Activated naive CD4-positive, alpha-beta T cell treated with anti-CD3 and anti-CD28 coated beads for 36 hours (primary cell): ENCODE results near the gene ARVCF. TPM values are rescaled to one million over a fixed set of nuclear protein-coding genes. Genes with fewer than 3 reads are reported as not detected.

ENCODE experiments used
- CTCF ChIA-PET: fragments of 350-600 bp; sonication (Branson Sonifier 250); formaldehyde crosslinking; loops from one replicate; lab custom pipeline; 2021; ENCODE audit warnings: antibody characterized with exemption; lab: Charles Lee
- DNase-seq: peaks from one replicate; pipeline ENCODE4 v3.0.0-alpha.2; 2020
- H3K27ac Mint-ChIP-seq: one replicate; pipeline ENCODE4 v1.8.0; 2021; ENCODE audit warnings: mild to moderate bottlenecking, mixed read lengths
- H3K27me3 Mint-ChIP-seq: one replicate; pipeline ENCODE4 v1.8.0; 2021; ENCODE audit warnings: low read depth, mixed read lengths
- H3K36me3 Mint-ChIP-seq: one replicate; pipeline ENCODE4 v1.8.0; 2021; ENCODE audit warnings: low read depth, mixed read lengths
- H3K4me1 Mint-ChIP-seq: one replicate; pipeline ENCODE4 v1.8.0; 2021; ENCODE audit warnings: low read depth, mixed read lengths
- H3K4me3 Mint-ChIP-seq: one replicate; pipeline ENCODE4 v1.8.0; 2021; ENCODE audit warnings: mild to moderate bottlenecking, moderate library complexity, mixed read lengths
- H3K9me3 Mint-ChIP-seq: one replicate; pipeline ENCODE4 v1.8.0; 2021; ENCODE audit warnings: mixed read lengths
- intact Hi-C: fragments of 100-400 bp; cut with micrococcal nuclease; formaldehyde crosslinking; loops from one replicate; pipeline ENCODE4 v1.15.1; 2023
- total RNA-seq, 2 experiments: library from RNA; stranded (reverse); gene quantifications; one replicate each; pipeline ENCODE4 v1.2.3, GENCODE V29; 2021

The ARVCF gene
- total RNA-seq, 2 experiments from 2014 or later: 2.0 to 2.6 TPM

DNA sequence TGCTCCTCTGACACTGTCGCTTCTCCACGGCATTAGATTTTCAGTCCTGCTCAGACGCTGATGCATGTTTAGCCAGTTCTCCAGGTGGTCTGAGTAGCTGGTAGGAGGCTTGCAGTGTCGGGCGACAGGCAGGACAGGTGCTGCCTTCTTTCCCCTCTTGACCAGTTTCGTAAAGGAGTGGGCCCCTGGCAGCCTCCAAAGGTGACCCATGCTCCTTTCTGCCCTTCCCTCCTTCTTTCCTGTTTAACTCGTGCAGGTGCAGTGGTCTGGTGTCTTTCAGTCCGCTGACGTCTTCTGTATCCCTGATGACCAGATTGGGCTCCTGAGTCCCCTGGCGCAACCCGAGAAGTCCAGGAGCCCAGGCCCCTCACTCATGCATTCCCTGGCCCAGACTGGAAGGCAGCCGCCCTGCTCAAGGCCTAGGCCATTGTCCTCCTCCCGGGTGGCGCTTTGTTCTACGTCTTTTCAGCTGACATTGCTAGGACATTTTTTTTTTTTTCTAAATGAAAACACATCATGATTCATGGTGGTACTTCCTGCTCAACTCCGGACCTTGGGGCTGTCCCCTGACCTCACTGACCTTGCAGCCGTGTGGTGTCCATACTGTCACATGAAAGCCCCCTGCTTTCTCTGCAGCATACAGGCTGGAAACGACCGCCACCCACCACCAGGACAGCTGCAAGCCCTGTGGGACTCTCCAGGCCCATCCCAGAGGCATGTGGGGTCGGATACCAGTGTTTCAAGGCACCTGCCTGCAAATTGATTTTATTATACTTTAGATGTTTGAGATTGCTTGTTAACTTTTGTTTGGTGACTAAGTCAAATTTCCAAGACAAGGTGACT lies 49.5 kb downstream of the ARVCF start:
- no peak for DNase-seq
- CTCF ChIA-PET: no interaction called here
- intact Hi-C loops: no loop called here
- peaks cover 10% of the 10 kb centered on the region for H3K36me3 Mint-ChIP-seq
- H3K9me3 Mint-ChIP-seq: no peaks in the 10 kb centered on the region
- H3K4me3 Mint-ChIP-seq: no peak overlapping the region
- H3K27ac Mint-ChIP-seq: no peak overlapping the region
- peaks cover 12% of the 10 kb centered on the region for H3K4me1 Mint-ChIP-seq
- no peaks in the 10 kb centered on the region for H3K27me3 Mint-ChIP-seq

DNA sequence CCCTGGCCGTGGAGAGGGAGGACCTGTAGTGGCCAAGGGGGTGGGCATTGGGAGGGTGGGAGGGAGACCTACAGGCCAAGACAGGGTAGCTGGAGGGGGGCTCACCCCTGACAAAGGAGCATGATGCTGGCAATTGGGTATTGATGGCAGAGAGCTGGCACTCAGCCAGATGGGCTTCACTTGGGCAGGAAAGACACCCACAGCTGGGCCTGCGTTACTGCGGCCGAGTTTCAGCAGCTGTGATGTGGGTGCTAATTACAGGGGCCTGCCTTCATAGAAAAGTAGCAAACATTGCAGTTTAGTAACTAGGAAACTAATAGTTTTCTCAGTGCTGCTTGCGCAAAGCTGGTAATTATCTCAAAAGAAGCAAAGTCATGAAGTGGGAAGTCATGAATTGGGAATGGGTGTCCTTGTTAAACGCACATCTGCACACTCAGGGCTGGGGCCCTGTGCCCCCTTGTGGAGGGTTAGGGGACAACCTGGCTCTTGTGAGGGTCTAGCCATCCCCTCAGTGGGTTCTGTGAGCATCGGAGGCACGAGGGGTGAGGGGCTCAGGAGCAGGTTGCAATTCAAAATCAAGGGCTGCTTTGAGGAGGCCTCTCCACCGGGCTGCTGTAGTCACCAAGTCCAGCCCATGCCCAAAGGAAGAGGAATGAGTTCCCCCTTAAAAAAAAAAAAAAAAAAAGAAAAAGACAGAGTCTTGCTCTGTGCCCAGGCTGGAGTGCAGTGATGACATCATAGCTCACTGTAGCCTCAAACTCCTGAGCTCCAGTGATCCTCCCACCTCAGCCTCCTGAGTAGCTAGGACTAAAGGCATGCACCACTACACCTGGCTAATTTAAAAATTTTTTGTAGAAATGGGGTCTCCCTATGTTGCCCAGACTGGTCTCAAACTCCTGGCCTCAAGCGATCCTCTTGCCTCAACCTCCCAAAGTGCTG lies 50.6 kb downstream of the ARVCF start:
- Mint-ChIP-seq H3K27me3 (no peaks in the 10 kb centered on the region), H3K27ac (no peak overlapping the region), H3K36me3 (peaks cover 10% of the 10 kb centered on the region), H3K4me1 (peaks cover 12% of the 10 kb centered on the region), H3K4me3 (no peak overlapping the region), H3K9me3 (no peaks in the 10 kb centered on the region)
- intact Hi-C loops: no loop called here
- DNase-seq: no peak
- CTCF ChIA-PET: interaction anchor here (0.7 to 1.1 kb wide), 3 partner anchors 47 to 291 kb away, joined by 3 to 5 read pairs (median 4); no protein-coding TSS in a partner anchor

DNA sequence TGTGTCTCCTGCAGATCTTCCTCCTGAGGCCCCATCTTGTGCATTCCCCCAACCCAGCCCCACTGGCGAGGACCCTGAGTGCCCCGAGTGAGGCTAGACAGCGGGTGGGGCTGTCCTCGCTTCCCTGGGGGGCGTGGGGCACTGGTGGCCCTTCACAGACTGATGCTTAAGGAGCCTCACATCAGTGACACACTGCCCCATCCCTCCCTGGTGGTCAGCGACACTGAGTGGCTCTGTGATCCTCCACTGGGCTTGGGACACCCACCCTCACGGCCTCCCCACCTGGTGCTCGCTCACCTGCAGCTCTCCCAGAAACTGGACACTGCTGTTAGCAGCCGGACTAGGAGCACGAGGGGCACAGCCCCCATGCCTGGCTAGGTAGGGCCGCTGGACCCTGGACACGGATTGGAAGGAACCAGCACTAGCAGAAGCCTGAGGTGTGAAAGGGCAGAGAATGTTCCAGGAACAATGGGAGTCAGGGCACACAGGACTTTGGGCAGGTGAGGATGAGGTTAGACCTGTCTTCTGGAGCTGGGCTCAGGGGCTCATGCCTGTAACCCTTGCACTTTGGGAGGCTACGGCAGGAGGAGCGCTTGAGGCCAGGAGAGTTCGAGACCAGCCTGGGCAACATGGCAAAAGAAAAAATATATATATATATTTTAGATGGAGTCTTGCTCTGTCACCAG lies 51.8 kb downstream of the ARVCF start:
- H3K9me3 Mint-ChIP-seq: no peaks in the 10 kb centered on the region
- no peak overlapping the region for H3K27ac Mint-ChIP-seq
- intact Hi-C loops: no loop called here
- H3K4me1 Mint-ChIP-seq: peaks cover 6% of the 10 kb centered on the region
- H3K36me3 Mint-ChIP-seq: peaks cover 10% of the 10 kb centered on the region
- CTCF ChIA-PET: no interaction called here
- no peak overlapping the region for H3K4me3 Mint-ChIP-seq
- no peaks in the 10 kb centered on the region for H3K27me3 Mint-ChIP-seq
- DNase-seq: no peak

DNA sequence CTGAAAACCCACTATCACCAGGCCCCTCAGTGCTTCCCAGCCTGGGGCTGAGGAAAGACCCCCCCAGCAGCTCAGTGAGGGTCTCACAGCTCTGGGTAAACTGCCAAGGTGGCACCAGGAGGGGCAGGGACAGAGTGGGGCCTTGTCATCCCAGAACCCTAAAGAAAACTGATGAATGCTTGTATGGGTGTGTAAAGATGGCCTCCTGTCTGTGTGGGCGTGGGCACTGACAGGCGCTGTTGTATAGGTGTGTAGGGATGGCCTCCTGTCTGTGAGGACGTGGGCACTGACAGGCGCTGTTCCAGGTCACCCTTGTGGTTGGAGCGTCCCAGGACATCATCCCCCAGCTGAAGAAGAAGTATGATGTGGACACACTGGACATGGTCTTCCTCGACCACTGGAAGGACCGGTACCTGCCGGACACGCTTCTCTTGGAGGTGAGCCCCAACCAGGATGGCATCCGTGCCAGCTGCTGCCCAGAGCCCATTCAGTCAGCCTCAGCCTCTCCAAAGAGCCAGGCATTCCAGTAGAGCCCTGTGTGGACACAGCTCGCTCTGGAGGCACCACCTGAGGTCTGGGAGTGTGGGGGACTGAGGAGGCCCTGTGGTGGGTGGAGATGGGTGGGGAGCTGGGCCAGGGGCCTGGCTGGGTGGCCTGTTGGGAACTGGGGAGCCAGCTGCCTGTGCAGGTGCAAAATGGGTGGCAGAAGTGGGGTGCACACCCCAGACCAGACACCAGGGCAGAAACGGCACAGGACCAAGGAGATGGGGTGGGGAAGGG lies 52.6 kb downstream of the ARVCF start:
- H3K27ac Mint-ChIP-seq: no peak overlapping the region
- intact Hi-C loops: no loop called here
- CTCF ChIA-PET: no interaction called here
- H3K36me3 Mint-ChIP-seq: peaks cover 10% of the 10 kb centered on the region
- DNase-seq: no peak
- H3K9me3 Mint-ChIP-seq: no peaks in the 10 kb centered on the region
- peaks cover 6% of the 10 kb centered on the region for H3K4me1 Mint-ChIP-seq
- no peaks in the 10 kb centered on the region for H3K27me3 Mint-ChIP-seq
- no peak overlapping the region for H3K4me3 Mint-ChIP-seq

DNA sequence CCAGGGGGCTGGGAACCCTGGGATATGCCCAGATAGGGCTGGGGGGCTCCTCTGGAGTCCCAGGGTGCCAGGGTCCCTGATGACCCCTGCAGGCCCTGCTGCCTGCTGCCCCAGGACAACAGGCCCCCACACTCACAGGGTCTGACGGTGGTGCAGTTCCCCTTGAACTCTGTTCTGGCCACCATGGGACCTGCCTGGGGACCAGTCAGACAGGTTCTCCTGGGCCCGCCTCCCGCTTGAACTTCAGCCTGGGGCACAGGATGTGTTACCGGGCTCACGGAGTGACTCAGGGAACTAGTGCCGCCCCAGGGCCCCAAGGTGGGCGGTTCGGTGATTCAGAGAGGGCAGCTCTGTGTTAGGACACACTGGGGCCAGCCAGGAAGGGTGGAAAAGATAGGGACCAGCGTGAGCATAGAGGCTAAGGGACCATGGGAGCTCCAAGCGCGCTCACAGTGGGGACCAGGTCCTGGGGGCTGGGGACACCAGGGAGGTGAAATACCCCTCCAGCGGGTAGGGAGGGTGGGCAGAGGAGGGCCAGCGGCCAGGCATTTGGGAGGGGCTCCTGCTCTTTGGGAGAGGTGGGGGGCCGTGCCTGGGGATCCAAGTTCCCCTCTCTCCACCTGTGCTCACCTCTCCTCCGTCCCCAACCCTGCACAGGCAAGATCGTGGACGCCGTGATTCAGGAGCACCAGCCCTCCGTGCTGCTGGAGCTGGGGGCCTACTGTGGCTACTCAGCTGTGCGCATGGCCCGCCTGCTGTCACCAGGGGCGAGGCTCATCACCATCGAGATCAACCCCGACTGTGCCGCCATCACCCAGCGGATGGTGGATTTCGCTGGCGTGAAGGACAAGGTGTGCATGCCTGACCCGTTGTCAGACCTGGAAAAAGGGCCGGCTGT lies 53.5 kb downstream of the ARVCF start:
- DNase-seq: peak; percentile 51
- CTCF ChIA-PET: no interaction called here
- H3K4me3 Mint-ChIP-seq: no peak overlapping the region
- peaks cover 10% of the 10 kb centered on the region for H3K36me3 Mint-ChIP-seq
- intact Hi-C loops: no loop called here
- H3K27me3 Mint-ChIP-seq: no peaks in the 10 kb centered on the region
- no peak overlapping the region for H3K27ac Mint-ChIP-seq
- no peaks in the 10 kb centered on the region for H3K9me3 Mint-ChIP-seq
- peaks cover 6% of the 10 kb centered on the region for H3K4me1 Mint-ChIP-seq

DNA sequence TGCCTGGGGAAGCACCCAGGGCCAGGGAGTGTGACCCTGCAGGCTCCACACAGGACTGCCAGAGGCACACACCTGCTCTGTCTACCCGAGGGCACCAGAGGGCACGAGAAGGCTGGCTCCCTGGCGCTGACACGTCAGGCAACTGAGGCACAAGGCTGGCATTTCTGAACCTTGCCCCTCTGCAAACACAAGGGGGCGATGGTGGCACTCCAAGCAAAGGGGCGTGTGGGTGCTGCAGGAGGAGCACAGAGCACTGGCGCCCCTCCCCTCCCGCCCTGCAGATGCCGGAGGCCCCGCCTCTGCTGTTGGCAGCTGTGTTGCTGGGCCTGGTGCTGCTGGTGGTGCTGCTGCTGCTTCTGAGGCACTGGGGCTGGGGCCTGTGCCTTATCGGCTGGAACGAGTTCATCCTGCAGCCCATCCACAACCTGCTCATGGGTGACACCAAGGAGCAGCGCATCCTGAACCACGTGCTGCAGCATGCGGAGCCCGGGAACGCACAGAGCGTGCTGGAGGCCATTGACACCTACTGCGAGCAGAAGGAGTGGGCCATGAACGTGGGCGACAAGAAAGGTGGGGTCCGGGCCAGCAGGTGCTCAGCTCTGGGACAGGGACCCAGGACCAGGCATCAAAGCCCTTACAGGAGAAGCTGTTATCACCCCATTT lies 54.2 kb downstream of the ARVCF start:
- Mint-ChIP-seq H3K27me3 (no peaks in the 10 kb centered on the region), H3K4me1 (peaks cover 6% of the 10 kb centered on the region), H3K9me3 (no peaks in the 10 kb centered on the region), H3K4me3 (no peak overlapping the region), H3K36me3 (peaks cover 10% of the 10 kb centered on the region), H3K27ac (no peak overlapping the region)
- CTCF ChIA-PET: no interaction called here
- intact Hi-C loops: no loop called here
- peak; percentile 73 for DNase-seq

DNA sequence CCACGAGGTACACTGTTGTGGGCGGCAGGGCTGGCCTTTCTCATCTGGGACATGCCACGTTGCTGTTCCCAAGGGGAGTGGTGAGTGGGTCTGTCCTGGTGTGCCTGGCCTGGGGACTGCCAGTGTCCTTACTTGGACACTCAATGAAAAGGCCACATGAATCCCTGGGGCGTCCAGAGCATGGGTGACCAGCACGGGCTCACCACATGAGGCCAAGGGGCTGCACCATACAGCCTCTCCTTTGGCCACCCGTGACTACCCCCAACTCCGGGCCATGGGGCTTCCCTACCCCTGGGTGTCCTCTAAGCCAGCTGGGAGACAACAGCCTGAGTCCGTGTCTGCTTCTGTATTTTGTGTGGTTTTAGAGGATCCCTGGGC lies 54.8 kb downstream of the ARVCF start:
- Mint-ChIP-seq H3K9me3 (no peaks in the 10 kb centered on the region), H3K27me3 (no peaks in the 10 kb centered on the region), H3K36me3 (peaks cover 6% of the 10 kb centered on the region), H3K27ac (no peak overlapping the region), H3K4me1 (peaks cover 6% of the 10 kb centered on the region), H3K4me3 (no peak overlapping the region)
- no peak for DNase-seq
- CTCF ChIA-PET: no interaction called here
- intact Hi-C loops: no loop called here

DNA sequence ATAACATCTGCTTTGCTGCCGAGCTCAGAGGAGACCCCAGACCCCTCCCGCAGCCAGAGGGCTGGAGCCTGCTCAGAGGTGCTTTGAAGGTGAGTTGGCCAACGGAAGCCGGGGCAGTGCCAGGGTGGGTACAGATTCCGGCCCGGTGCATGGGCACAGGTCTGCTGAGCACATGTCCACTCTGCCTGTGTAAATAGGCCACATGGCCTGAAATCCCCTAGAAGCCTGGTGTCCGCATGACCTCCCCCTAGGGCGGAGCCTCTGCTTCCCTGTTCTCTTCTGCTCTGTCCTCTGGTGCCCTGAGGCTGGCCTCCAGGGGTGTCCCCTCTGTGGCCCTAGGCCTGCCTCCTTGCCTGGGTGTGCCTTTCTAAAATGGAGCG lies 55.4 kb downstream of the ARVCF start:
- H3K4me3 Mint-ChIP-seq: no peak overlapping the region
- no peak overlapping the region for H3K27ac Mint-ChIP-seq
- DNase-seq: no peak
- H3K9me3 Mint-ChIP-seq: no peaks in the 10 kb centered on the region
- peaks cover 6% of the 10 kb centered on the region for H3K4me1 Mint-ChIP-seq
- no peaks in the 10 kb centered on the region for H3K27me3 Mint-ChIP-seq
- intact Hi-C loops: no loop called here
- peaks cover 6% of the 10 kb centered on the region for H3K36me3 Mint-ChIP-seq
- CTCF ChIA-PET: no interaction called here

DNA sequence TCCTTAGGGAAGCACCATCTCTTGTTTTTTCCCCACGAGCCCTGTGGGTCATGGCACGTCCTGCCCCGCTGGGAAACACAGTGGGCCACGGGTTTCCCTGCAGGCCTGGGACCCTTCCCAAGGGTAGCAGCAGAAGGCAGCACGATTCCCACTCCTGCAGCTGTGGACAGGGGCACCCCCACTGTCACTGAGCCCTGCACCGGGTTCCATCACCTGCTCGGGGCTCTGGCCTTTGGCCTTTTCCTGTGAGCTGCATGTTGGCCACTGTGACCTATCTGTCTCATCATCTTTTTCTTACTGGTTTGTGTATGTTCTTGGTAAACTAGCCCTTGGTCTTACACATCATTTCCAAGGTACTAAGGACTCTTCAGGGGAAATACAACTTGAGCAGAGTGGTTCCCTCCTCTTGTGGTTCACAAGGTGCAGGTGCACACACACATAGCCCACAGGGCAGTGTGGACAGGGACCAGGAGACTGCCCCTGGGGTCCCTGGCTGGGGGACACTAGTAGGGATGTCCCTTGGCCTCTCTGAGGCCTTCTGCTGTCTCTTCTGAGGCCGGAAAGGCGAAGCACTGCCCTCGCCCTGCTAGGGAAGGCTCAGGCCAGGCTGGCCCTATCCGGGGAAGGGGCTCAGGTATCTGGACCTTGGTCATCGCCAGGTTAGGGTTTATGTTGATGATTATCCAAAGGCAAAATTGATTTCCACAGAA lies 56.0 kb downstream of the ARVCF start:
- no peaks in the 10 kb centered on the region for H3K27me3 Mint-ChIP-seq
- H3K27ac Mint-ChIP-seq: no peak overlapping the region
- no peak for DNase-seq
- intact Hi-C loops: no loop called here
- H3K4me1 Mint-ChIP-seq: peaks cover 8% of the 10 kb centered on the region
- H3K9me3 Mint-ChIP-seq: no peaks in the 10 kb centered on the region
- peaks cover 3% of the 10 kb centered on the region for H3K36me3 Mint-ChIP-seq
- CTCF ChIA-PET: no interaction called here
- H3K4me3 Mint-ChIP-seq: no peak overlapping the region
